Measurements from ENCODE around the gene SLC5A10.

Gene SLC5A10

GRCh38 chr17:18967916-18968315 lies 16.0 kb downstream of the SLC5A10 start:
- H3K9ac ChIP-seq (ENCODE audit: low read length): no peak overlapping the region

GRCh38 chr17:18968345-18968744 lies 16.4 kb downstream of the SLC5A10 start:
- H3K36me3 ChIP-seq (ENCODE audit: control insufficient read depth, low read depth, low read length): peaks cover 11% of the 10 kb centered on the region
- H3K4me3 ChIP-seq (ENCODE audit: low read length): no peak overlapping the region
- H3K9ac ChIP-seq (ENCODE audit: low read length): no peak overlapping the region
- H3K27ac ChIP-seq (ENCODE audit: low read length): no peak overlapping the region
- no peaks in the 10 kb centered on the region for H3K9me3 ChIP-seq (ENCODE audit: control insufficient read depth, low read depth, low read length)
- H3K4me1 ChIP-seq (ENCODE audit: control insufficient read depth, low read depth, low read length): peaks cover 10% of the 10 kb centered on the region
- H3K27me3 ChIP-seq (ENCODE audit: control insufficient read depth, insufficient read depth, low read length): no peaks in the 10 kb centered on the region

More at GRCh38 chr17:18967916-18968315, 16.0 kb downstream of the SLC5A10 start:
- H3K27ac ChIP-seq (ENCODE audit: low read length): no peak overlapping the region
- H3K27me3 ChIP-seq (ENCODE audit: control insufficient read depth, insufficient read depth, low read length): no peaks in the 10 kb centered on the region
- H3K4me1 ChIP-seq (ENCODE audit: control insufficient read depth, low read depth, low read length): peaks cover 10% of the 10 kb centered on the region
- H3K36me3 ChIP-seq (ENCODE audit: control insufficient read depth, low read depth, low read length): peaks cover 9% of the 10 kb centered on the region
- H3K4me3 ChIP-seq (ENCODE audit: low read length): no peak overlapping the region
- H3K9me3 ChIP-seq (ENCODE audit: control insufficient read depth, low read depth, low read length): no peaks in the 10 kb centered on the region

DNA sequence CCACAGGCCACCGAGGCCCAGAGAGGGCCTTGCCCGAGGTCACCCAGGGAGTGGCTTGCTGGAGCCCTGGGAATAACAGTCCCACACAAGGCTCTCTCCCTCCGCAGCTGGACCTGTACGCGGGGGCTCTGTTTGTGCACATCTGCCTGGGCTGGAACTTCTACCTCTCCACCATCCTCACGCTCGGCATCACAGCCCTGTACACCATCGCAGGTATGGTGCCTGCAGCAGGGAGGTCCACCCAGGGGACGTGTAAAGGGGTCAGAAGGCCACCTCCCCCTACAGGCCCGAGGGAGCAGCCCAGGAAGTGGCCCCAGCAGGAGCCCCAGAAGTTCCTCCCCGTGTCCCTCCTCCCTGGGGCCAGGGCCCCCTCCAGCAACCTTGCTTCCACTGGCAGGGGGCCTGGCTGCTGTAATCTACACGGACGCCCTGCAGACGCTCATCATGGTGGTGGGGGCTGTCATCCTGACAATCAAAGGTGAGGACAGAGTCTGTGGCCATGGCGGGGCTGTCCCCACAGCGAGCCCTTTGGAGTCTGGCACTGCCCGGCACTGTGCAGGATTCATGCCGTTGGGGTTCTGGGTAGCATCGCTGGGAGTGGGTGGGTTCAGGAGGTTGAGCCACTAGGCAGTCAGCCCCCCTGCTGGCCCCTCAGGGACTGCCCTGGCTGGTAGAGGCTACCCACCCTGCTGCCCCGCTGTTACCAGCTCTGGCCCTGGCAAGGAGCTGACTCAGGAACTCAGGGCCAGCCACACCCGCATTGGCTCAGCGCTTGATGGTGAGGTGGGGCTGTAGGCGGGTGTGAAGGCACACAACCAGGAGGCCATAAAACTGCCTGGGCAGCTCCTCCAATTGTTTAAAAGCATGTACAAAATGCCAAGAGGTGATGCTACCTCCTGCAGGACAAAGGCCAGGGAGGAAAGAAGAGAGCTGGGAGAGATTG lies 17.3 kb downstream of the SLC5A10 start:
- Histone ChIP-seq H3K36me3 (ENCODE audit: control insufficient read depth, low read depth, low read length) (peaks cover 11% of the 10 kb centered on the region), H3K4me1 (ENCODE audit: control insufficient read depth, low read depth, low read length) (peaks cover 10% of the 10 kb centered on the region), H3K27me3 (ENCODE audit: control insufficient read depth, insufficient read depth, low read length) (no peaks in the 10 kb centered on the region), H3K27ac (ENCODE audit: low read length) (no peak overlapping the region), H3K9me3 (ENCODE audit: control insufficient read depth, low read depth, low read length) (no peaks in the 10 kb centered on the region), H3K4me3 (ENCODE audit: low read length) (no peak overlapping the region), H3K9ac (ENCODE audit: low read length) (no peak overlapping the region)

- Histone ChIP-seq H3K4me3 (ENCODE audit: low read length) (no peak overlapping the region), H3K4me1 (ENCODE audit: control insufficient read depth, low read depth, low read length) (peaks cover 10% of the 10 kb centered on the region), H3K9me3 (ENCODE audit: control insufficient read depth, low read depth, low read length) (no peaks in the 10 kb centered on the region), H3K36me3 (ENCODE audit: control insufficient read depth, low read depth, low read length) (peaks cover 17% of the 10 kb centered on the region), H3K27ac (ENCODE audit: low read length) (no peak overlapping the region), H3K9ac (ENCODE audit: low read length) (no peak overlapping the region), H3K27me3 (ENCODE audit: control insufficient read depth, insufficient read depth, low read length) (no peaks in the 10 kb centered on the region)
Measured at GRCh38 chr17:18970582-18971480, 18.9 kb downstream of the SLC5A10 start.

DNA sequence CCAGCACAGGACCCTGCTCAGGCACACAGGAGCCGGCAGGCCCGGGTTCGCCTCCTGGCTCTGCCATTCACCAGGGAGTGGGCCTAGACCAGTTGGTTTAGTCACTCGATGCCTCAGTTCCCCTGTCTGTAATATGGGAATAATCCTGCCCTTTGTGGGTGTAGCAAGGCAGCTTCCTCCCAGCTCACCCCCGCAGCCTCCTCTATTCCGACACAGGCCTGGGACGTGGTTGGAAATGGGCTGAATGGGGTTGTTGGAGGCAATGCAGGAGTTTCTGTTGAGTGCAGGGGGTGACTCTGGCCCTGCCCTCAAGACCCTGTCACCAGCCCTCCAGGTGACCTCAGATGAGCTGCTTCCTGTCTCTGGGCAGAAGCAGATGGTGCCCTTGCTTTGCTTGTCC lies 19.8 kb downstream of the SLC5A10 start:
- no peak overlapping the region for H3K9ac ChIP-seq (ENCODE audit: low read length)
- H3K9me3 ChIP-seq (ENCODE audit: control insufficient read depth, low read depth, low read length): no peaks in the 10 kb centered on the region
- no peaks in the 10 kb centered on the region for H3K27me3 ChIP-seq (ENCODE audit: control insufficient read depth, insufficient read depth, low read length)
- H3K27ac ChIP-seq (ENCODE audit: low read length): no peak overlapping the region
- H3K36me3 ChIP-seq (ENCODE audit: control insufficient read depth, low read depth, low read length): peaks cover 17% of the 10 kb centered on the region
- no peak overlapping the region for H3K4me3 ChIP-seq (ENCODE audit: low read length)
- peaks cover 10% of the 10 kb centered on the region for H3K4me1 ChIP-seq (ENCODE audit: control insufficient read depth, low read depth, low read length)

DNA sequence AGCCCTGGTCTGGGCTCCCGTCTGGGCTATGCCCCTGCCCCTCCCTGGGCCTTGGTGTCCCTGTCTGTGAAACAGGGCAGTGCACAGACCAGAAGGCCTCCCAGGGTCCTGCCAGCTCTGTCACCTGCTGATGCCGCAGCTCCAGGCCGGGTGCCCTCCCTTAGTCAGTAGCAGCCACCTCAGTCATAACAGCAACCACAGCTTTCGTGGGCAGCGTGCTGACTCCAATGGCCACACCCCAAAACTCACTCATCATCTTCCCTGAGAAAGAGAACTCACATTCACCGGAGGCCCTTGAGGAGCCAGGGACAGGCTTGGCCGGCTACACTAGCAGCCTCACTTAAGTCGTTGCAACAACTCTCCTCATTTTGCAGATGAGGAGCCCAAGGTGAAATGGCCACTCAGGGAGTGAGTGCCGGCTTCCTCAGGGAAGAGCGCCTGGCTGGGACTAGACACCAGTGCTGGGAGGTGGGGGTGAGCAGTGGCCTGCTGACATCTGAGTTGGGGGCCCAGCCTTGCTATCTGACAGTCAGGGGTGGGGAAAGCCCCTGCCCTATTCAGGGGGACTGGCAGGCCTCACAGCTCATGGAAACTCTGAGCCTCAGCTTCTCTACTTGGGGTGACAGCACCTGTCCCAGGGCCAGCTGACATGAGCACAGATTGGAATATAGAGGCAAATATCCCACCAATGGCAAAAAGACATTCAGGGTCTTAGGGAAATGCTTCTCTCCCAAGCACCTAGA lies 22.6 kb downstream of the SLC5A10 start:
- no peaks in the 10 kb centered on the region for H3K4me1 ChIP-seq (ENCODE audit: control insufficient read depth, low read depth, low read length)
- no peaks in the 10 kb centered on the region for H3K9me3 ChIP-seq (ENCODE audit: control insufficient read depth, low read depth, low read length)
- no peaks in the 10 kb centered on the region for H3K27me3 ChIP-seq (ENCODE audit: control insufficient read depth, insufficient read depth, low read length)
- H3K27ac ChIP-seq (ENCODE audit: low read length): no peak overlapping the region
- H3K36me3 ChIP-seq (ENCODE audit: control insufficient read depth, low read depth, low read length): peaks cover 41% of the 10 kb centered on the region
- H3K4me3 ChIP-seq (ENCODE audit: low read length): no peak overlapping the region
- no peak overlapping the region for H3K9ac ChIP-seq (ENCODE audit: low read length)

DNA sequence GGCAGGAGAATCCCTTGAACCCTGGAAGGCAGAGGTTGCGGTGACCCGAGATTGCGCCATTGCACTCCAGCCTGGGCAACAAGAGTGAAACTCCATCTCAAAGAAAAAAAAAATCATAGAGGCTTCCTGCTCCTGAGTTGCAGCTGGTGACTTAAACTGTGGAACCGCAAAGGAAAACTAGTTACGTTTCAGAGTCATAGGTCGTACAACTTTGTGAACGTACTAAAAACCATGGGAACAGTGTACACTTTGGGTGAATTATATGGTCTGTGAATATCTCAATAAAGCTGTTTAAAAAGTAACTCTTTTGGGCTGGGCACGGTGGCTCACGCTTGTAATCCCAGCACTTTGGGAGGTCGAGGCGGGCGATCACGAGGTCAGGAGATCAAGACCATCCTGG lies 23.6 kb downstream of the SLC5A10 start:
- Histone ChIP-seq H3K4me3 (ENCODE audit: low read length) (no peak overlapping the region), H3K9ac (ENCODE audit: low read length) (no peak overlapping the region), H3K4me1 (ENCODE audit: control insufficient read depth, low read depth, low read length) (no peaks in the 10 kb centered on the region), H3K27me3 (ENCODE audit: control insufficient read depth, insufficient read depth, low read length) (no peaks in the 10 kb centered on the region), H3K9me3 (ENCODE audit: control insufficient read depth, low read depth, low read length) (no peaks in the 10 kb centered on the region), H3K27ac (ENCODE audit: low read length) (no peak overlapping the region), H3K36me3 (ENCODE audit: control insufficient read depth, low read depth, low read length) (peaks cover 41% of the 10 kb centered on the region)

DNA sequence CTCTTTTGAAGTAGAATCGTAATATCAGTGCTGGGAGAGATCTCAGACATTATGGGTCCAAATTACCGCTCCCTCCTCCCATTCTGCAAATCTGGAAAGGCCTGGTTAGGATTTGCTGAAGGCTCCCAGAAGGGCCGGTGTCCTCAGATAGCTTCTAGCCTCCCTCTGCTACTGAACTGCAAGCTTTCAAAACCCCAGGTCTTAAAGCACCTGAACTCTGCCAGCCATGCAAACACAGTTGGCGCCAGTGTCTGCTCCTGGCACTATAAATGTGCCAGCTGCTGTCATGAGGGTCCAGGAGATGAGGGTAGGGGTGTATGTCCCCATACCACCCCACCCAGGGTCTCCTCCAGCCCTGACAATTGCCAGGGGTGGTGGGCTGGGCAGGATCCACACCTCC lies 24.2 kb downstream of the SLC5A10 start:
- H3K4me3 ChIP-seq (ENCODE audit: low read length): no peak overlapping the region

DNA sequence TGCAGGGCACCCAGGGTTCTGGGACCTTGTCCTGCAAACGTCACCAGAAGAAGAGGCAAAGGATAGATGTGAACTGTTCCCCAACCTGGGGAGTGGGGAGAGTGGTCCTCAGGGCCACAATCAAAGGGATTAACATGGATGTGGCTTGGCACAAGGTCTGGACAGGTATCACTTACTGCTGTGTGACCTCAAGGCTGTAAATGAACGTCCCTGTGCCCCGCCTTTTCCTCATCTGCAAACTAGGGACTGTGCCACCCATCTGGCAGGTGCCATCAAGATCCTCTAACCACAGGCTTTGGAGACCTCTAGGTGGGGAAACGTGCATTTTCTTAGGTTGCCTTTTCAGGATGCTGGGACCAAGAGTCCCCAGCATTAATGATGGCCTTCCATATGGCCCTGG lies 25.1 kb downstream of the SLC5A10 start:
- Histone ChIP-seq H3K4me1 (ENCODE audit: control insufficient read depth, low read depth, low read length) (no peaks in the 10 kb centered on the region), H3K36me3 (ENCODE audit: control insufficient read depth, low read depth, low read length) (peaks cover 34% of the 10 kb centered on the region), H3K27ac (ENCODE audit: low read length) (no peak overlapping the region), H3K4me3 (ENCODE audit: low read length) (no peak overlapping the region), H3K9ac (ENCODE audit: low read length) (no peak overlapping the region), H3K9me3 (ENCODE audit: control insufficient read depth, low read depth, low read length) (no peaks in the 10 kb centered on the region), H3K27me3 (ENCODE audit: control insufficient read depth, insufficient read depth, low read length) (no peaks in the 10 kb centered on the region)

More for the DNA sequence above, 24.2 kb downstream of the SLC5A10 start:
- Histone ChIP-seq H3K27ac (ENCODE audit: low read length) (no peak overlapping the region), H3K4me1 (ENCODE audit: control insufficient read depth, low read depth, low read length) (no peaks in the 10 kb centered on the region), H3K9ac (ENCODE audit: low read length) (no peak overlapping the region), H3K27me3 (ENCODE audit: control insufficient read depth, insufficient read depth, low read length) (no peaks in the 10 kb centered on the region), H3K36me3 (ENCODE audit: control insufficient read depth, low read depth, low read length) (peaks cover 38% of the 10 kb centered on the region), H3K9me3 (ENCODE audit: control insufficient read depth, low read depth, low read length) (no peaks in the 10 kb centered on the region)

DNA sequence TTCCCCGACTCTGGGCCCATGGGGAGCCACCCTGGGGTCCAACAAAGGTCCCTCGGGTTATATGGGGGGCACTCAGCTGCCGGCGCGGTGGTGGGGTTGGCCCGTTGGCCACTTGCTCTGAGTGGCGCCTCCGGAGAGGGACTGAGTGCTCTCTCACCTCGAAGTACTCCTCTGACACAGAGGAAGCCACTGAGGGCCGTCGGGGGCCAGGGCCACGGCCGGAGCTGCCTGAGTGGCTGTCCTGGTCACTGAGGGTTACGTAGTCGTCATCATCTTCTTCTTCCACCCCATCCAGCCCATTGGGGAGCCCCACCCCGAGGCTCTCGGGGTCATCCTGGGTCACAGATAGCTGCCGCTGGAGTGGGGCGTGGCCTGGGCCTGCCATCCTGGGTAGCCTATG lies 25.7 kb downstream of the SLC5A10 start:
- H3K27ac ChIP-seq (ENCODE audit: low read length): no peak overlapping the region
- H3K4me3 ChIP-seq (ENCODE audit: low read length): no peak overlapping the region
- H3K27me3 ChIP-seq (ENCODE audit: control insufficient read depth, insufficient read depth, low read length): no peaks in the 10 kb centered on the region
- H3K4me1 ChIP-seq (ENCODE audit: control insufficient read depth, low read depth, low read length): no peaks in the 10 kb centered on the region
- no peak overlapping the region for H3K9ac ChIP-seq (ENCODE audit: low read length)
- no peaks in the 10 kb centered on the region for H3K9me3 ChIP-seq (ENCODE audit: control insufficient read depth, low read depth, low read length)
- peaks cover 34% of the 10 kb centered on the region for H3K36me3 ChIP-seq (ENCODE audit: control insufficient read depth, low read depth, low read length)

- no peaks in the 10 kb centered on the region for H3K9me3 ChIP-seq (ENCODE audit: control insufficient read depth, low read depth, low read length)
- no peak overlapping the region for H3K27ac ChIP-seq (ENCODE audit: low read length)
- H3K4me1 ChIP-seq (ENCODE audit: control insufficient read depth, low read depth, low read length): no peaks in the 10 kb centered on the region
- no peak overlapping the region for H3K9ac ChIP-seq (ENCODE audit: low read length)
- peaks cover 31% of the 10 kb centered on the region for H3K36me3 ChIP-seq (ENCODE audit: control insufficient read depth, low read depth, low read length)
- no peaks in the 10 kb centered on the region for H3K27me3 ChIP-seq (ENCODE audit: control insufficient read depth, insufficient read depth, low read length)
- no peak overlapping the region for H3K4me3 ChIP-seq (ENCODE audit: low read length)
Measured at GRCh38 chr17:18978050-18978449, 26.1 kb downstream of the SLC5A10 start.

All from iPS-18a (cell line).